Measurements from ENCODE around the gene FAF1.

DNA sequence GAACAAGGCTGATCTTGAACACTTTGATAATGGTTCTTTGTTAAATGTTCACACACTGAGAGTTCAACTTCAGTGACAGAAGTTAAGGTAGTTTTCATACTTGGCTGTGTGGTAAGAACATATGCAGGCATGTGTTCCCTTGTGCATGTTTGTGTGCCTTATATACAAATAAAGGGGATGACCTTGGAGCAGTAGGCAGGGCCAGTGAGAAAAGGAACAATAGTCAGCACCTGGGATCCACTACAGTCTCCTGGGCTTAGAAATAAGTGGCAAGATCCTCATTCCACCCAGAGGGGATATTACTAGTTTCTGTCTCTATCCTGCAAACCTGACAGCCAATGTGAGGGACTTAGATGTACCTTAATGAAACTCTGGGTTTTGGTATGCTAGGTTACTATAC is 486.6 kb downstream of the FAF1 start:
- TF ChIP-seq, protein P1, sequence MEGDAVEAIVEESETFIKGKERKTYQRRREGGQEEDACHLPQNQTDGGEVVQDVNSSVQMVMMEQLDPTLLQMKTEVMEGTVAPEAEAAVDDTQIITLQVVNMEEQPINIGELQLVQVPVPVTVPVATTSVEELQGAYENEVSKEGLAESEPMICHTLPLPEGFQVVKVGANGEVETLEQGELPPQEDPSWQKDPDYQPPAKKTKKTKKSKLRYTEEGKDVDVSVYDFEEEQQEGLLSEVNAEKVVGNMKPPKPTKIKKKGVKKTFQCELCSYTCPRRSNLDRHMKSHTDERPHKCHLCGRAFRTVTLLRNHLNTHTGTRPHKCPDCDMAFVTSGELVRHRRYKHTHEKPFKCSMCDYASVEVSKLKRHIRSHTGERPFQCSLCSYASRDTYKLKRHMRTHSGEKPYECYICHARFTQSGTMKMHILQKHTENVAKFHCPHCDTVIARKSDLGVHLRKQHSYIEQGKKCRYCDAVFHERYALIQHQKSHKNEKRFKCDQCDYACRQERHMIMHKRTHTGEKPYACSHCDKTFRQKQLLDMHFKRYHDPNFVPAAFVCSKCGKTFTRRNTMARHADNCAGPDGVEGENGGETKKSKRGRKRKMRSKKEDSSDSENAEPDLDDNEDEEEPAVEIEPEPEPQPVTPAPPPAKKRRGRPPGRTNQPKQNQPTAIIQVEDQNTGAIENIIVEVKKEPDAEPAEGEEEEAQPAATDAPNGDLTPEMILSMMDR (IDR thresholded peaks at IDR 0.05): no peak
- TF ChIP-seq POLR2A (IDR thresholded peaks at IDR 0.05): no peak
